ENCODE measurements around the gene RFPL4A. TPM values are rescaled to one million over a fixed set of nuclear protein-coding genes. Genes with fewer than 3 reads are reported as not detected.

Gene RFPL4A
- total RNA-seq, 1 donor from 2014 or later: not detected

DNA sequence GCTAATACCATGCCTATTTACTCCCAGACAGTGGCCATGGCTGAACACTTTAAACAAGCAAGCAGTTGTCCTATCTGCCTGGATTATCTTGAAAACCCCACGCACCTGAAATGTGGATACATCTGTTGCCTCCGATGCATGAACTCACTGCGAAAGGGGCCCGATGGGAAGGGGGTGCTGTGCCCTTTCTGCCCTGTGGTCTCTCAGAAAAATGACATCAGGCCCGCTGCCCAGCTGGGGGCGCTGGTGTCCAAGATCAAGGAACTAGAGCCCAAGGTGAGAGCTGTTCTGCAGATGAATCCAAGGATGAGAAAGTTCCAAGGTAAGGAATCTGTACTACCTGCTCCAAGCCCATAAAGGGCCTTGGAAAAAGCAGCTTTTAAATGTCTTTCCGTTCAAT is 18.6 kb downstream of the RFPL4A start:
- no peak for DNase-seq

GRCh38 chr19:55778331-55778730 is 19.4 kb downstream of the RFPL4A start:
- Mint-ChIP-seq H3K4me3 (ENCODE audit: unreplicated experiment) (no peak overlapping the region), H3K4me1 (ENCODE audit: low read depth, unreplicated experiment) (no peaks in the 10 kb centered on the region), H3K27me3 (ENCODE audit: unreplicated experiment) (no peaks in the 10 kb centered on the region), H3K36me3 (ENCODE audit: unreplicated experiment) (peaks cover 5% of the 10 kb centered on the region), H3K9me3 (ENCODE audit: unreplicated experiment) (peaks cover 6% of the 10 kb centered on the region), H3K27ac (ENCODE audit: unreplicated experiment) (no peak overlapping the region)
- DNase-seq: no peak
- TF ChIP-seq, protein P1, sequence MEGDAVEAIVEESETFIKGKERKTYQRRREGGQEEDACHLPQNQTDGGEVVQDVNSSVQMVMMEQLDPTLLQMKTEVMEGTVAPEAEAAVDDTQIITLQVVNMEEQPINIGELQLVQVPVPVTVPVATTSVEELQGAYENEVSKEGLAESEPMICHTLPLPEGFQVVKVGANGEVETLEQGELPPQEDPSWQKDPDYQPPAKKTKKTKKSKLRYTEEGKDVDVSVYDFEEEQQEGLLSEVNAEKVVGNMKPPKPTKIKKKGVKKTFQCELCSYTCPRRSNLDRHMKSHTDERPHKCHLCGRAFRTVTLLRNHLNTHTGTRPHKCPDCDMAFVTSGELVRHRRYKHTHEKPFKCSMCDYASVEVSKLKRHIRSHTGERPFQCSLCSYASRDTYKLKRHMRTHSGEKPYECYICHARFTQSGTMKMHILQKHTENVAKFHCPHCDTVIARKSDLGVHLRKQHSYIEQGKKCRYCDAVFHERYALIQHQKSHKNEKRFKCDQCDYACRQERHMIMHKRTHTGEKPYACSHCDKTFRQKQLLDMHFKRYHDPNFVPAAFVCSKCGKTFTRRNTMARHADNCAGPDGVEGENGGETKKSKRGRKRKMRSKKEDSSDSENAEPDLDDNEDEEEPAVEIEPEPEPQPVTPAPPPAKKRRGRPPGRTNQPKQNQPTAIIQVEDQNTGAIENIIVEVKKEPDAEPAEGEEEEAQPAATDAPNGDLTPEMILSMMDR (IDR thresholded peaks at IDR 0.05; ENCODE audit: partially characterized antibody, unreplicated experiment): no peak

More for the DNA sequence above, 18.6 kb downstream of the RFPL4A start:
- peaks cover 5% of the 10 kb centered on the region for H3K9me3 Mint-ChIP-seq (ENCODE audit: unreplicated experiment)
- H3K36me3 Mint-ChIP-seq (ENCODE audit: unreplicated experiment): peaks cover 5% of the 10 kb centered on the region
- H3K4me3 Mint-ChIP-seq (ENCODE audit: unreplicated experiment): no peak overlapping the region
- H3K4me1 Mint-ChIP-seq (ENCODE audit: low read depth, unreplicated experiment): no peaks in the 10 kb centered on the region
- TF ChIP-seq, protein P1 (IDR thresholded peaks at IDR 0.05; ENCODE audit: partially characterized antibody, unreplicated experiment): no peak
- no peak overlapping the region for H3K27ac Mint-ChIP-seq (ENCODE audit: unreplicated experiment)
- no peaks in the 10 kb centered on the region for H3K27me3 Mint-ChIP-seq (ENCODE audit: unreplicated experiment)

DNA sequence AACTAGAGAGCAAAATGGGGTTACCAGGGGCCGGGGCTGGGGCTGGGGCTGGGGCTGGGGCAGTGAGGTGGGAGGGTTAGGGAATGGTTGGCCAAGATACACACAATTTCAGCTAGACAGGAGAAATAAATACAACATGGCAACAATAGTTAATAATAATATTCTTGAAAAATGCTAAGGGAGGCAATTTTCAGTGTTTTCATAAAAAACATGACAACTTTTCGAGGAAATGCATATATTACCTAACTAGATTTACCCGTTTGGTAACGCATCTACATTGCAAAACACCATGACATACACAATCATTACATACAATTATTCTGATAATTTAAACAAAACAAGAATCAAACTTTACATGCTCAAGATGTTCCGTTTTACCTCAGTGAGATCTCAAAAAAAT is 22.2 kb downstream of the RFPL4A start:
- H3K36me3 Mint-ChIP-seq (ENCODE audit: unreplicated experiment): peaks cover 10% of the 10 kb centered on the region
- TF ChIP-seq, protein P1 (IDR thresholded peaks at IDR 0.05; ENCODE audit: partially characterized antibody, unreplicated experiment): no peak
- no peaks in the 10 kb centered on the region for H3K27me3 Mint-ChIP-seq (ENCODE audit: unreplicated experiment)
- H3K4me3 Mint-ChIP-seq (ENCODE audit: unreplicated experiment): no peak overlapping the region
- no peak overlapping the region for H3K27ac Mint-ChIP-seq (ENCODE audit: unreplicated experiment)
- H3K9me3 Mint-ChIP-seq (ENCODE audit: unreplicated experiment): peaks cover 11% of the 10 kb centered on the region
- no peak for DNase-seq
- H3K4me1 Mint-ChIP-seq (ENCODE audit: low read depth, unreplicated experiment): no peaks in the 10 kb centered on the region

DNA sequence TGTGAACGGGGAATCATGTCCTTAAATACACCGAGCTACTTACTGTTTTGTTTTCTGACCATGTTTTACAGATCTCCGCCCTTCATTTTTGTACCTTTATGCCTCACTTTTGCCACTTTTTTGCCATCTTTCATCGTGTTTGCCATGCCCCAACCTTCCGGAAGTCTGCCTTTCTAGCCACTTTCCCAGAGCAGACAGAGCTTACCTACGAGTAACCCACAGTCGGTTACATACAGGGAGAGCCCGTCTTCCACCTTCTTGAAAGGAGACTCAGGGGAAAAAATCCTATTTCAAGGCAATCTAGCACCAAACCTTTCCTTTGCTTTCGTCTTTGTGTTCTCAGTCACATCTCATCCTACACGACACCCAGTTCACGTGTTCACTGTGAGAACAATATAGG is 36.1 kb downstream of the RFPL4A start:
- DNase-seq: no peak
- no peak overlapping the region for H3K4me3 Mint-ChIP-seq (ENCODE audit: unreplicated experiment)
- H3K36me3 Mint-ChIP-seq (ENCODE audit: unreplicated experiment): peaks cover 12% of the 10 kb centered on the region
- no peaks in the 10 kb centered on the region for H3K4me1 Mint-ChIP-seq (ENCODE audit: low read depth, unreplicated experiment)
- TF ChIP-seq, protein P1 (IDR thresholded peaks at IDR 0.05; ENCODE audit: partially characterized antibody, unreplicated experiment): no peak
- peaks cover 5% of the 10 kb centered on the region for H3K27me3 Mint-ChIP-seq (ENCODE audit: unreplicated experiment)
- H3K9me3 Mint-ChIP-seq (ENCODE audit: unreplicated experiment): peaks cover 20% of the 10 kb centered on the region
- no peak overlapping the region for H3K27ac Mint-ChIP-seq (ENCODE audit: unreplicated experiment)

GRCh38 chr19:55801416-55801815 is 42.5 kb downstream of the RFPL4A start:
- no peak for DNase-seq
- TF ChIP-seq, protein P1 (IDR thresholded peaks at IDR 0.05; ENCODE audit: partially characterized antibody, unreplicated experiment): no peak
- Mint-ChIP-seq H3K4me3 (ENCODE audit: unreplicated experiment) (no peak overlapping the region), H3K27ac (ENCODE audit: unreplicated experiment) (no peak overlapping the region), H3K27me3 (ENCODE audit: unreplicated experiment) (peaks cover 5% of the 10 kb centered on the region), H3K9me3 (ENCODE audit: unreplicated experiment) (peaks cover 20% of the 10 kb centered on the region), H3K4me1 (ENCODE audit: low read depth, unreplicated experiment) (no peaks in the 10 kb centered on the region), H3K36me3 (ENCODE audit: unreplicated experiment) (peaks cover 19% of the 10 kb centered on the region)

Data from glutamatergic neuron (in vitro differentiated cells).